Mesendoderm (in vitro differentiated cells): ENCODE measurements around the gene IQCE.
"Not testable (repeated sequence)": the region's sequence is repeated elsewhere in the genome, so short reads cannot be mapped to it uniquely, and the experiment has no call there.

Experiments used
- DNase-seq: peaks from one replicate; pipeline ENCODE4 v3.0.0; 2013
- H2AK5ac ChIP-seq: 2 replicates; pipeline ENCODE4 v1.6.1; 2013; ENCODE audit warnings: low read length, inconsistent platforms
- H2BK120ac ChIP-seq: 2 replicates; pipeline ENCODE4 v1.6.1; 2013; ENCODE audit warnings: low read depth, mild to moderate bottlenecking, low read length, moderate library complexity, mixed read lengths
- H2BK15ac ChIP-seq: replicated peaks from 2 replicates; pipeline ENCODE4 v1.6.1; 2013; ENCODE audit warnings: low read depth, mild to moderate bottlenecking, moderate library complexity
- H2BK5ac ChIP-seq: 2 replicates; pipeline ENCODE4 v1.6.1; 2013; ENCODE audit warnings: low read length, inconsistent platforms
- H3K18ac ChIP-seq: 2 replicates; pipeline ENCODE4 v1.6.1; 2013; ENCODE audit warnings: mild to moderate bottlenecking, low read length, mixed read lengths
- H3K23ac ChIP-seq: one replicate; pipeline ENCODE4 v1.6.1; 2013; ENCODE audit warnings: low read length
- H3K27ac ChIP-seq: 2 replicates; pipeline ENCODE4 v1.5.1; 2013; ENCODE audit warnings: low read depth, mild to moderate bottlenecking, inconsistent platforms, low read length, moderate library complexity
- H3K27me3 ChIP-seq: 2 replicates; pipeline ENCODE4 v1.6.1; 2013; ENCODE audit warnings: low read length, control low read depth, mild to moderate bottlenecking, inconsistent platforms; ENCODE audit not compliant: insufficient read depth, poor library complexity
- H3K36me3 ChIP-seq: 2 replicates; pipeline ENCODE4 v1.6.1; 2013; ENCODE audit warnings: low read length, inconsistent platforms; ENCODE audit not compliant: control insufficient read depth, insufficient read depth
- H3K4ac ChIP-seq: one replicate; pipeline ENCODE4 v1.6.1; 2013; ENCODE audit warnings: low read depth, mild to moderate bottlenecking, low read length, moderate library complexity
- H3K4me1 ChIP-seq: 2 replicates; pipeline ENCODE4 v1.6.1; 2013; ENCODE audit warnings: low read depth, low read length, inconsistent platforms; ENCODE audit not compliant: control insufficient read depth
- H3K4me2 ChIP-seq: 2 replicates; pipeline ENCODE4 v1.6.1; 2013; ENCODE audit warnings: low read length
- H3K4me3 ChIP-seq: 2 replicates; pipeline ENCODE4 v1.5.1; 2013; ENCODE audit warnings: mild to moderate bottlenecking, low read length
- H3K56ac ChIP-seq: one replicate; pipeline ENCODE4 v1.6.1; 2013; ENCODE audit warnings: low read length
- H3K79me1 ChIP-seq: 2 replicates; pipeline ENCODE4 v1.6.1; 2013; ENCODE audit warnings: low read length, inconsistent platforms
- H3K79me2 ChIP-seq: 2 replicates; pipeline ENCODE4 v1.6.1; 2013; ENCODE audit warnings: mild to moderate bottlenecking, low read length; ENCODE audit not compliant: control insufficient read depth, insufficient read depth
- H3K9ac ChIP-seq: 2 replicates; pipeline ENCODE4 v1.6.1; 2013; ENCODE audit warnings: low read length, inconsistent platforms
- H4K5ac ChIP-seq: one replicate; pipeline ENCODE4 v1.6.1; 2013; ENCODE audit warnings: low read length
- H4K8ac ChIP-seq: one replicate; pipeline ENCODE4 v1.6.1; 2013; ENCODE audit warnings: low read depth, mild to moderate bottlenecking, control low read depth, low read length, moderate library complexity
- WGBS: extraction: QIAGEN DNeasy Blood & Tissue Kit; methylation state at CpG from one replicate; pipeline ENCODE4 v1.1.7; 2013; ENCODE audit warnings: low lambda C conversion rate, missing lambda C conversion rate; ENCODE audit not compliant: insufficient coverage; ENCODE audit errors: extremely low coverage; 5-methylcytosine and 5-hydroxymethylcytosine counted together

IQCE gene

GRCh38 chr7:2530071-2530987 lies 28.4 kb upstream of the IQCE start:
- no peaks in the 10 kb centered on the region for H3K4me1 ChIP-seq
- H2AK5ac ChIP-seq: no peak overlapping the region
- no peak overlapping the region for H3K27ac ChIP-seq
- H3K56ac ChIP-seq: no peak overlapping the region
- H3K23ac ChIP-seq: no peak overlapping the region
- no peak overlapping the region for H3K18ac ChIP-seq
- H3K27me3 ChIP-seq: no peaks in the 10 kb centered on the region
- no peak overlapping the region for H2BK120ac ChIP-seq
- no peaks in the 10 kb centered on the region for H3K79me2 ChIP-seq
- H2BK15ac ChIP-seq: no peak overlapping the region
- no CpG with 5 or more reads among the region's 16 CpGs for WGBS
- H3K4me3 ChIP-seq: no peak overlapping the region
- H3K36me3 ChIP-seq: no peaks in the 10 kb centered on the region
- no peak for DNase-seq
- no peak overlapping the region for H3K9ac ChIP-seq
- H4K8ac ChIP-seq: no peak overlapping the region
- no peak overlapping the region for H4K5ac ChIP-seq
- H2BK5ac ChIP-seq: no peak overlapping the region
- no peaks in the 10 kb centered on the region for H3K79me1 ChIP-seq
- H3K4me2 ChIP-seq: no peak overlapping the region
- no peak overlapping the region for H3K4ac ChIP-seq

GRCh38 chr7:2530994-2531795 lies 27.6 kb upstream of the IQCE start:
- H3K79me1 ChIP-seq, H2BK120ac ChIP-seq, H3K4me2 ChIP-seq, H3K56ac ChIP-seq, H3K79me2 ChIP-seq, H3K18ac ChIP-seq, H3K9ac ChIP-seq, DNase-seq, H3K23ac ChIP-seq, H3K4me3 ChIP-seq, H4K8ac ChIP-seq, H4K5ac ChIP-seq, H3K4ac ChIP-seq, H3K4me1 ChIP-seq, H2BK5ac ChIP-seq, H3K27me3 ChIP-seq, H2AK5ac ChIP-seq, H3K27ac ChIP-seq, H3K36me3 ChIP-seq, H2BK15ac ChIP-seq: not testable (repeated sequence)
- WGBS: no CpG with 5 or more reads among the region's 43 CpGs

- H3K4me2 ChIP-seq, DNase-seq, H3K4ac ChIP-seq, H3K4me3 ChIP-seq, H3K9ac ChIP-seq, H2BK120ac ChIP-seq, H3K4me1 ChIP-seq, H3K79me1 ChIP-seq, H3K18ac ChIP-seq, H3K27me3 ChIP-seq, H4K5ac ChIP-seq, H3K36me3 ChIP-seq, H2AK5ac ChIP-seq, H4K8ac ChIP-seq, H2BK5ac ChIP-seq, H2BK15ac ChIP-seq, H3K27ac ChIP-seq, H3K23ac ChIP-seq, H3K79me2 ChIP-seq, H3K56ac ChIP-seq: not testable (repeated sequence)
- no CpG with 5 or more reads among the region's 17 CpGs for WGBS
These were observed 27.0 kb upstream of the IQCE start for GRCh38 chr7:2531796-2532110.

- H3K4ac ChIP-seq, H3K4me1 ChIP-seq, H3K79me1 ChIP-seq, H3K18ac ChIP-seq, H3K27ac ChIP-seq, H4K5ac ChIP-seq, H2BK120ac ChIP-seq, H3K23ac ChIP-seq, H2BK5ac ChIP-seq, H3K79me2 ChIP-seq, H3K27me3 ChIP-seq, H3K9ac ChIP-seq, H3K4me3 ChIP-seq, H4K8ac ChIP-seq, H2AK5ac ChIP-seq, H3K4me2 ChIP-seq, H3K56ac ChIP-seq, H3K36me3 ChIP-seq, H2BK15ac ChIP-seq, DNase-seq: not testable (repeated sequence)
- WGBS: no CpG with 5 or more reads among the region's 15 CpGs
These were observed 26.5 kb upstream of the IQCE start for GRCh38 chr7:2532199-2532772.

DNA sequence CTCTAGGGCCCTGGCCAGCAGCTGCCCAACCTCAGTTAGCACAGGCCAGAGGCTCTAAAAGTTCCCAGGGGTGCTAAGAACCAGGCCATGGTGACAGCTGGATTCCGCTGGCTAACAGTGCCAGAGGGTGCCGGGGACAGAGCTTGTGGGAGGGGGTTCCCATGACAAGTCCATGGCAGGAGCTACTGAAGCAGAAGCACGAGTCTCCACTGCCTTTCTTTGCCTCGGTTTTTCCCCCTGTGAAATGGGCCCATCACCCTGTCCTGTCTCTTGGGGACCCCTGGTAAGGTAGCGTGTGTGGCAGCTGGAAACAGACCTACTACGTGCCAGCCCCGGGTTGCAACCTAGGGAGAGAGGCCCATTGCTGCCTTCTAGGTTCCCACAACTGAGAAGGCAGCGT lies 26.0 kb upstream of the IQCE start:
- H3K27me3 ChIP-seq, H3K79me2 ChIP-seq, H2BK15ac ChIP-seq, H3K4ac ChIP-seq, H3K4me3 ChIP-seq, H4K8ac ChIP-seq, H3K79me1 ChIP-seq, H3K9ac ChIP-seq, H3K18ac ChIP-seq, H3K4me2 ChIP-seq, H4K5ac ChIP-seq, H3K56ac ChIP-seq, H2BK120ac ChIP-seq, H3K36me3 ChIP-seq, H2AK5ac ChIP-seq, H3K27ac ChIP-seq, H3K23ac ChIP-seq, H2BK5ac ChIP-seq, H3K4me1 ChIP-seq, DNase-seq: not testable (repeated sequence)
- no CpG with 5 or more reads among the region's 8 CpGs for WGBS
